GM18861 (cell line): ENCODE measurements around the gene SPAG6.
"Not testable (repeated sequence)": the region's sequence is repeated elsewhere in the genome, so short reads cannot be mapped to it uniquely, and the experiment has no call there.

Source experiments
- ATAC-seq: cut with Tn5 transposase; IDR thresholded peaks from one replicate; pipeline ENCODE4 v1.9.1; 2021; ENCODE audit not compliant: unreplicated experiment

SPAG6 gene

DNA sequence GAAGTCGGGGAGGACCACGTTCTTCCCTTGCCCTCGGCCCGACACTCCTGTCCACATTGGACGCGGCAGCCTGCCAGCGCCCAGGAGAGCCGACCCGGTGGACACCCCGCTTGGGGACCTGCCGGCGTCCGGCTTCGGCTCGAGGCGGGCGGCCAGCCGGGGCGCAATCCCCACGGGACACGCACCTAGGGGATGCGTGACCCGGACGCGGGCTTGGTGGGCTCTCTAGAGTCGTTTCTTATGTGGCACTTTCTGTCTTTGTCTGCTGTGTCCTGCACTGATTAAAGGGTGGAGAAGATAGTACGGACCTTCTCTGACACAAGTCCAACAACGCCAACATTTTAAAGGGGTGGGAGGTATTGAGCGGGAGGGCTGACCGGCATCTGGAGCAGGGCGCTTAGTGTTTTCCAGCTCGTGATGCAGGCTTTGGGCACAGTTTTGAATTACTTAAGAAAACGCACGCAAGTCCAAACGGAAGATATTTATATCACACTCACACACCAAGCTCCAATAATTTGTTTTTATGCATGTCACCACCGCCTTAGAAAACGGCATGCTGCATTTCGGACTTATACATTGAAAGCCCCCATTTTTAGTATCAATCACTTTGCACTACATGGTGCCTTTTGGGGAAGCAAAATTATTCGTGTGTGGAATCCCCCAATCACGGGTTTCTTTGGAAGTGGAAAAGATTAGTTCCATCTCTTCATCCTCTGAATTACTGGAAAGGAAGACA lies 3.9 kb upstream of the SPAG6 start:
- ATAC-seq: peak; percentile 5

DNA sequence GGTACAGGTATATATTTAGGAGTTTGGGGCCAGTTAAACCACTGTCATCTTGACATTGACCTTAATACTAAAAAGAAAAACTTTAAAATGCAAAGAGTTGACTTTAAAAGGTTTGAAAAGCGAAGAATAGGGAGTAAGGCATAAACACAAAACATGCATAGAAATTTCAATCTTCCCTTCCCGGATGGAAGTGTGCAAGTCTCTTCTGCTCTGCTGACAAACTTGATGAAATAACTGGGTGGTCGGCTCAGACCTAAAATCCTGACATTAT lies 3.4 kb upstream of the SPAG6 start:
- no peak for ATAC-seq

DNA sequence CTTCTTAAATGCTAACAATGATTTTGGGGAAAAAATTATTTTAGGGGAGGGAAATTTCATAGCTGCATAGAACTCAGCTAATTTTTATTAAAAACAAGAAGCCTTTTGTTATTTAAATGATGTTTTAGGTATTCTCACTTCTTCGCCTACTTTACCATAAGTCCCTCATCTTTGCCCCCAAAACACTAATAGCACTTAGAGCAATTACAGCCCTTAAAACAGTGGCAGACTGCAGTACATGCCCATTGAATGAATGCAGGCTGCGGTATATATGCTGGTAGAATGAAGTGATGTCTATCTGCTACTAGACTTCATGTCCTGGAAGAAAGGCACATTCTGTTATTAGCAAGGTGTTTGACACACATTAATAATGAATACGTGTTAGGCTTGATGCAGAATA lies 2.9 kb upstream of the SPAG6 start:
- no peak for ATAC-seq

- ATAC-seq: no peak
Measured at GRCh38 chr10:22343731-22344130, 1.6 kb upstream of the SPAG6 start.

- ATAC-seq: no peak
Measured at GRCh38 chr10:22344249-22344648, 1.0 kb upstream of the SPAG6 start.

GRCh38 chr10:22344781-22345300 lies 455 bp upstream of the SPAG6 start:
- no peak for ATAC-seq

DNA sequence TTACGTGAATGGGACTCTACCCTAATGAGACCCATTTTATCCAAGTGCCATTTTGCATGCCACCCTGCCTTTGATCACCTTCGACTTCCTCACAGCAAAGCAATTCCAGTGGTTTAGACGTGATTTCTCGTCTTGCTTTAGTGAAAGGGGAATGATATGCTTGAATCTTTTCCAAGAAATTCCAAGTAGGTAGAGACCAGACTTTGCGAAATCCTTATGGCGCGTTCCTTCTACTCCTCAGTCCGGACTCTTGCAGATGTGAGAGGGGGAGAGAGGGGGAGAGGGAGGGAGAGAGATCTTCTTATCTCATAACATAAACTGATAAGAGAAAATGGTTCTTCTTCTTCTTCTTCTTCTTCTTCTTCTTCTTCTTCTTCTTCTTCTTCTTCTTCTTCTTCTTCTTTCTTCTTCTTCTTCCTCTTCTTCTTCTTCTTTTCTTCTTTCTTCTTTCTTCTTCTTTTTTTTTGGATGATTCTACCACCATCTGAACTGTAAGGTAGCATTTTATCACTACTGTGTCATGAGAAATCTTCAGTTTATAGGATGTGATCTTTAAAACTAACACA lies 883 bp downstream of the SPAG6 start:
- ATAC-seq: no peak

GRCh38 chr10:22349755-22350154 lies 4.5 kb downstream of the SPAG6 start:
- ATAC-seq: no peak

DNA sequence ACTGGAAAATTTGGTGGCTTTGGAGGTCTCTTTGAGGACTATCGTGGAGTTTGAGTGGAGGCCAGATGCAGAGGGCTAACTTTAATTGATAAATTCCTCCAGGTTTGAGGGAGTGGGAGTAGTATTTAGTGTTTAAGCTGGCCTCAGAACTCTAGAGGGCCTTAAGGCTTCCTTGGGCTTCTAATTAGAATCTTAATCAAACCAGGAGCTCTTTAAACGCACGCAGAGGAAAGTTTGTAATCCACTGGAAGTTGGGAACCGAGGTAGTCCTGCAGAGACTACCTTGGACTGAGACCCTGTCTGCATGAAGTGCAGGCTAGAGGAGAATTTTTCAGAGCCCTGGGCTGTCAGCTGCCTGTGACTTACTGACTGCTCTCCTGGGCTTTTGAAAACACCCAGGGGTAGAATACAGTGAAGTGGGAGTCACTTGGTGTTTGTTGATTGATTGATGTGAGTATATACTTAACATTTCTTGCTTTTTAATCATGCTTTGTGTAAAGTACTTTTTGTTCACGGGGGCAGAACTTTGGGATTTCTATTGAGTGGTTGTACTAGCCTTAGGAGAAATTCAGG lies 5.9 kb downstream of the SPAG6 start:
- ATAC-seq: no peak

- no peak for ATAC-seq
Measured at GRCh38 chr10:22356324-22356873, 11.1 kb downstream of the SPAG6 start.

- not testable (repeated sequence) for ATAC-seq
Measured at GRCh38 chr10:22357770-22358169, 12.5 kb downstream of the SPAG6 start.

DNA sequence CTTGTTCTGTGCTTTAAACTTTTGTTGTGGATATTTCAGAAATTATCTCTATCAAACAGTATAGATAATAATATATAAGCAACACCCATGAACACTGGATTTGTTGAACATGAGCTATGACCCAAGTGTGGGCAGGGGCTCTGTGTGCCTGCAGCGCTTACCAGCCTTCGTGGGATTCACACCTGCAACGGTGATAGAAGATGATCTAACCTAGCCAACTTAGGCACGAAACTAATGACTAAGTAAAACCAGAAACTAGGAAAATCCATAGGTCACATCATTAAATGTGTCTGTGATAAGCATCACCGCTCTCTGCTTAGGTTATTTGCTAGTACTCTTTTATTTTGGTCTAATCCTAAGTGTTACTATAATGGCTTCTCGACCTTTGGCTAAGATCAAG lies 18.0 kb downstream of the SPAG6 start:
- ATAC-seq: no peak

- ATAC-seq: no peak
Measured at GRCh38 chr10:22364407-22365140, 19.3 kb downstream of the SPAG6 start.

GRCh38 chr10:22365233-22365632 lies 19.9 kb downstream of the SPAG6 start:
- peak; percentile 57 for ATAC-seq

GRCh38 chr10:22365644-22366434 lies 20.5 kb downstream of the SPAG6 start:
- ATAC-seq: no peak

GRCh38 chr10:22366435-22366703 lies 21.1 kb downstream of the SPAG6 start:
- no peak for ATAC-seq

GRCh38 chr10:22366771-22367170 lies 21.5 kb downstream of the SPAG6 start:
- no peak for ATAC-seq

DNA sequence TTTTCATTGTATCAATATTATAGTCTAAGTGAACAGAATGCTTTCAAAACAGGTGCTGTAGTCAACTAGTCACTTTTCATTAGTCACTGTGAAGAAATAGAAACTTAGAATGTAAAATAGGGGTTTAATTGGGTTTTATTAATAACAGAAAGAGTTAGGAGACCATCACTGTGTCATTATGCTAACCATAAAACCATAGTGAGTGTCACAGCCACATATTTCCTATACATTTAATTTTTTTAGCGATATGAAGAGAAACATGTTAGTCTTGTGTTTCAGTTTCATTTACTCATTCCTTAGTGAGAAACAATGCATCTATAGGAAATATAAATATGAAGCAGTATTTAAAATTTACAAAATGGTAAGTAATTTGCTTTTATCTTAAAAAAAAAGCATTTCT lies 22.2 kb downstream of the SPAG6 start:
- no peak for ATAC-seq

DNA sequence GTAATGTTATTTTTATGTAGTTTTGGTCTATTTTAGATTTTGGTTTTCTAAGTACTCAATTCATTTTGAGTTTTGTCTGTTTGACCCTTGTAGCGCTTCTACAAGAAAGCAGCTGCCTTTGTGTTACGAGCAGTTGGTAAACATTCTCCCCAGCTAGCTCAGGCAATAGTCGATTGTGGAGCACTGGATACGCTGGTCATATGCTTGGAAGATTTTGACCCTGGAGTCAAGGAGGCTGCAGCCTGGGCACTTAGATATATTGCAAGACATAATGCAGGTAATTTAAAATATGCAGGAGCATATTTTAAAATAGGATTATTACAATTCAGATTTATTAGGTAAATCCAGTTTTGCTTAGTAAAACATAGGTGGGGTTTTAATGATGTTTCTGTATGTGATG lies 23.1 kb downstream of the SPAG6 start:
- ATAC-seq: no peak

GRCh38 chr10:22368981-22369380 lies 23.7 kb downstream of the SPAG6 start:
- ATAC-seq: no peak

DNA sequence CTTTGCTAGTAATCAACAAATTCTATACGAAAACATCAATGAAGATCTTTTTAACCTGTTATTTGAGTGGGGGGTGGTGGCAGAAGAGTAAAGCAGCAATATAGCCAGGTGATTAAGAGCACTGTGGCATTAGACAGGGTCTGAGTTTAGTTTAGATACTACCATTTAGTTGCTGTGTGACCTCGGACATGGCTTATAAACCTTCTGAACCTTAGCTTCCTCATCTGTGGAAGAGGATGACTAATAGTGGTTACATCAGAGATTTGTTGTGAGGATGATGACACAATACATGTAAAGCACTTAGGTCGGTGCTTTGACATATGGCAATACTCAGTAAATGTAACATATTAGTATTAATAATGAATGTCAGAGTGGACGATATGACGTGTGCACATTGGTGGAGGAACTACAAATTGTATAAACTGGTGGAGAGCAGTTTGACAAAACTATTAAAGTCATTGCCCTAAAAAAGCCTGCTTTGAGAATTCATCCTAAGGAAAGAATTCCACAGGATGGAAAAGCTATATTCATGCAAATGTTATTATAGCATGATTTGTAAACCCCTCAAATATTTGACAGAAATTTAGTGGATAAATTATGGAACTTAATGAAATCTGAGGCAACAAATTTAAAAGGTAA lies 24.3 kb downstream of the SPAG6 start:
- no peak for ATAC-seq
